HepG2 (cell line): Measurements from ENCODE around the gene EIF2B1. TPM values are rescaled to one million over a fixed set of nuclear protein-coding genes. Genes with fewer than 3 reads are reported as not detected.

Source experiments
- ATAC-seq: fragments of 200-7000 bp; cut with Tn5 transposase; 3 replicates; pipeline ENCODE4 v1.9.1; 2020; ENCODE audit warnings: mild to moderate bottlenecking, moderate library complexity
- BruUV-seq: library from RNA; stranded (reverse); fragments of 400-500 nt; replicated peaks from 2 replicates; lab custom pipeline; 2021; lab: Mats Ljungman, UMichigan
- CTCF ChIA-PET: fragments of 300-600 bp; formaldehyde crosslinking; extraction: SDS; loops from one replicate; lab custom pipeline; 2021; ENCODE audit warnings: low total read pairs, inconsistent platforms, low intra/inter-chr PET ratio; lab: Yijun Ruan, JAX
- POLR2A ChIA-PET: fragments of 350-600 bp; sonication (Branson Sonifier 250); formaldehyde crosslinking; loops from one replicate; lab custom pipeline; 2020; ENCODE audit warnings: antibody characterized with exemption, inconsistent platforms; lab: Yijun Ruan, JAX
- DNase-seq: peaks from one replicate; pipeline ENCODE4 v3.0.0-alpha.2; 2015; ENCODE audit warnings: low spot score
- FAIRE-seq: peaks from 3 replicates; lab custom pipeline; 2011; peaks lifted over from hg19 to GRCh38; lab: Jason Lieb, UNC
- H2AFZ ChIP-seq: one replicate; pipeline ENCODE4 v1.6.1; 2011; ENCODE audit warnings: low read length, inconsistent platforms
- H3K27ac ChIP-seq: fragments of 300-600 bp; 3 replicates; pipeline ENCODE4 v1.8.0; 2011; ENCODE audit warnings: mixed run types, mild to moderate bottlenecking, mixed read lengths, low read length, inconsistent platforms; ENCODE audit not compliant: insufficient read depth; ENCODE audit errors: extremely low read length
- H3K27me3 ChIP-seq, 2 experiments: fragments of 200-600 bp in 1 of 2; 2 replicates in 1 of 2; 3 replicates in 1 of 2; pipeline versions ENCODE4 v1.6.0 to v1.8.0; 2011; ENCODE audit warnings: low read length in 2 of 2, mild to moderate bottlenecking in 2 of 2, moderate library complexity in 2 of 2, inconsistent platforms in 1 of 2; ENCODE audit not compliant: insufficient read depth in 2 of 2, control insufficient read depth in 1 of 2
- H3K36me3 ChIP-seq, 2 experiments: fragments of 200-600 bp in 1 of 2; replicated peaks in 1 of 2; 2 replicates in 1 of 2; 3 replicates in 1 of 2; pipeline versions ENCODE4 v1.5.1 to v1.8.0; 2011; ENCODE audit warnings: low read length in 2 of 2, inconsistent platforms in 1 of 2; ENCODE audit not compliant: insufficient read depth in 2 of 2, control insufficient read depth in 1 of 2
- H3K4me1 ChIP-seq: 2 replicates; pipeline ENCODE4 v1.5.1; 2012; ENCODE audit warnings: low read length, inconsistent platforms; ENCODE audit not compliant: insufficient read depth
- H3K4me2 ChIP-seq: 2 replicates; pipeline ENCODE4 v1.6.0; 2011; ENCODE audit warnings: low read depth, low read length, inconsistent platforms
- H3K4me3 ChIP-seq, 3 experiments: fragments of 200-600 bp in 1 of 3; sonication (generic), shearing (Covaris generic) in 1 of 3; replicated peaks in 1 of 3; 2 replicates each; pipeline ENCODE4 v1.5.1; 2011 to 2016; ENCODE audit warnings: low read length in 3 of 3, inconsistent platforms in 2 of 3, low read depth in 2 of 3, mild to moderate bottlenecking in 2 of 3, control low read depth in 1 of 3, mixed read lengths in 1 of 3; ENCODE audit not compliant: insufficient read depth in 1 of 3
- H3K79me2 ChIP-seq: one replicate; pipeline ENCODE4 v1.6.1; 2011; ENCODE audit warnings: low read length, inconsistent platforms; ENCODE audit not compliant: insufficient read depth
- H3K9ac ChIP-seq: 2 replicates; pipeline ENCODE4 v1.6.0; 2011; ENCODE audit warnings: mild to moderate bottlenecking, low read depth, low read length, inconsistent platforms; ENCODE audit not compliant: insufficient read depth
- H3K9me3 ChIP-seq: 2 replicates; pipeline ENCODE4 v1.5.1; 2012; ENCODE audit warnings: mild to moderate bottlenecking, low read length
- H4K20me1 ChIP-seq: 2 replicates; pipeline ENCODE4 v1.6.0; 2011; ENCODE audit warnings: inconsistent platforms, mild to moderate bottlenecking, low read length, moderate library complexity; ENCODE audit not compliant: insufficient read depth
- CENPT ChIP-seq: sonication (generic); formaldehyde crosslinking; IDR thresholded peaks from 2 replicates; pipeline ENCODE4 v1.8.0; 2022; ENCODE audit warnings: low read depth, mild to moderate bottlenecking, moderate library complexity, missing genetic modification reagents
- CREM ChIP-seq, 2 experiments: sonication (generic) in 1 of 2; formaldehyde crosslinking in 1 of 2; IDR thresholded peaks; 2 replicates each; pipeline versions ENCODE4 v1.4.0 to v1.6.1; 2016 to 2020; ENCODE audit warnings: antibody characterized with exemption in 1 of 2, mild to moderate bottlenecking in 1 of 2, missing genetic modification reagents in 1 of 2
- HNF1A ChIP-seq, 2 experiments: sonication (generic) in 1 of 2; formaldehyde crosslinking in 1 of 2; IDR thresholded peaks; 2 replicates each; pipeline versions ENCODE4 v1.4.0 to v1.6.1; 2016 to 2020; ENCODE audit warnings: borderline replicate concordance in 1 of 2, low read depth in 1 of 2, mild to moderate bottlenecking in 1 of 2, missing genetic modification reagents in 1 of 2
- KDM5B ChIP-seq: sonication (generic); formaldehyde crosslinking; IDR thresholded peaks from 2 replicates; pipeline ENCODE4 v1.4.0; 2020; ENCODE audit warnings: missing genetic modification reagents, mild to moderate bottlenecking, borderline replicate concordance
- MEIS1 ChIP-seq: sonication (generic); formaldehyde crosslinking; IDR thresholded peaks from 2 replicates; pipeline ENCODE4 v1.9.0; 2021; ENCODE audit warnings: mild to moderate bottlenecking, missing genetic modification reagents, moderate library complexity, borderline replicate concordance
- NFIB ChIP-seq: sonication (generic); formaldehyde crosslinking; IDR thresholded peaks from 2 replicates; pipeline ENCODE4 v1.9.0; 2021; ENCODE audit warnings: missing genetic modification reagents, mild to moderate bottlenecking, borderline replicate concordance
- ZNF142 ChIP-seq: sonication (generic); formaldehyde crosslinking; IDR thresholded peaks from 2 replicates; pipeline ENCODE4 v1.4.0; 2020; ENCODE audit warnings: missing genetic modification reagents
- ZNF354B ChIP-seq: sonication (generic); formaldehyde crosslinking; IDR thresholded peaks from 2 replicates; pipeline ENCODE4 v1.8.0; 2022; ENCODE audit warnings: mild to moderate bottlenecking, missing genetic modification reagents
- ZNF563 ChIP-seq: sonication (generic); formaldehyde crosslinking; IDR thresholded peaks from 2 replicates; pipeline ENCODE4 v1.8.0; 2022; ENCODE audit warnings: mild to moderate bottlenecking, moderate library complexity, missing genetic modification reagents
- WGBS: methylation state at CpG from one replicate; pipeline ENCODE4 v1.1.6; 2017; ENCODE audit warnings: low lambda C conversion rate; 5-methylcytosine and 5-hydroxymethylcytosine counted together
- in situ Hi-C: cut with HindIII; loops from 2 replicates; pipeline ENCODE4 v1.10.0; 2017; ENCODE audit warnings: low pct_unique_long_range_greater_than_20kb; ENCODE audit not compliant: extremely low pct_ligation_motif_present
- intact Hi-C: fragments of 100-400 bp; cut with micrococcal nuclease; formaldehyde crosslinking; loops from one replicate; pipeline ENCODE4 v1.10.0; 2022; ENCODE audit not compliant: unreplicated experiment
- polyA plus RNA-seq, 8 experiments: library from polyadenylated mRNA; depleted of rRNA in 3 of 8; stranded (reverse) in 7 of 8; unstranded in 1 of 8; fragments of >200 nt; fragmentation: Illumina TruSeq in 4 of 8; extraction: Trizol in 4 of 8; gene quantifications; 2 replicates each; pipeline versions ENCODE4 v1.2.1 to v1.2.3, GENCODE V29; 2011 to 2016; ENCODE audit warnings: low read depth in 4 of 8, missing spikeins in 1 of 8, mixed read lengths in 1 of 8; ENCODE audit not compliant: insufficient read depth in 1 of 8
- total RNA-seq, 5 experiments: library from RNA; depleted of rRNA; stranded (reverse); fragments of >200 nt; fragmentation: Illumina TruSeq; extraction: Trizol; gene quantifications; 2 replicates each; pipeline ENCODE4 v1.2.3, GENCODE V29; 2016; ENCODE audit warnings: low read depth in 1 of 5

Gene EIF2B1
- total and polyA plus RNA-seq, 2 of the 13 experiments (the other 11 are each of a cell fraction or from before 2014, with no cell fraction given) = 18.7 to 37.4 TPM

DNA sequence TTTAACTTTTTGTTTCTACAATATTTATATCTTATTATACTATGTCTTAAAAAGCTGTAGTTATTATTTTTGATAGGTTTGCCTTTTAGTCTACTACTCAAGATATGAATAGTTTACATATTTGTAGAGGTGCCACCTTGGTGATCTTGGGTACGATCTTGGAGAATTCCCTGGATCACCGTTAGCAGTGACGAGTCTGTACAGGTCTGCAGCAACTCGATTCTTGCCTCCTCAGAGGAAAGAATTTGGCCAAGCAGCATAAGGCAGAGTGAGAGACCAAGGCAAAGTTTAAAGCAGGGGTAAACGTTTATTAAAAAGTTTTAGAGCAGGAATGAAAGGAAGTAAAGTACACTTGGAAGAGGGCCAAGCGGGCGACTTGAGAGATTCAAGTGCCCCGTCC is 34.3 kb upstream of the EIF2B1 start (continued):
- TF ChIP-seq NFIB (CRISPR knock-in tag) (no peak), HNF1A (IDR thresholded peaks at IDR 0.05; ENCODE audit: low read depth) (no peak), HNF1A (CRISPR knock-in tag; IDR thresholded peaks at IDR 0.05; ENCODE audit: borderline replicate concordance) (no peak), ZNF354B (CRISPR knock-in tag) (no peak), CENPT (CRISPR knock-in tag) (no peak), ZNF563 (no peak)

GRCh38 chr12:123659996-123660727 is 26.7 kb upstream of the EIF2B1 start:
- no peak overlapping the region for H3K27ac ChIP-seq
- H3K4me1 ChIP-seq = no peaks in the 10 kb centered on the region
- no peak overlapping the region for H3K9ac ChIP-seq
- ATAC-seq = no peak
- no peak overlapping the region for H2AFZ ChIP-seq
- H3K4me2 ChIP-seq = no peak overlapping the region
- 98% methylated on average over 5 of the region's 5 CpGs for WGBS
- no peak for FAIRE-seq
- no TSS peak for BruUV-seq
- no peaks in the 10 kb centered on the region for H3K9me3 ChIP-seq
- no peaks in the 10 kb centered on the region for H3K79me2 ChIP-seq
- CTCF ChIA-PET = no interaction called here
- DNase-seq = no peak
- H3K4me3 ChIP-seq = no peak overlapping the region
- no peaks in the 10 kb centered on the region for H3K27me3 ChIP-seq
- no peaks in the 10 kb centered on the region for H4K20me1 ChIP-seq
- POLR2A ChIA-PET = interaction anchor here (1.4 kb wide), 1 partner anchor 52 kb away, joined by 6 read pairs; the partner anchor contains the start of gene ATP6V0A2
- H3K36me3 ChIP-seq = peaks cover 2 to 33% of the 10 kb centered on the region in 2 experiments; a peak in 4 of 5 replicates
- intact Hi-C loops = no loop called here
- in situ Hi-C loops = no loop called here
- no peak for TF ChIP-seq ZNF142
- TF ChIP-seq NFIB (CRISPR knock-in tag) = no peak
- no peak for TF ChIP-seq KDM5B (CRISPR knock-in tag)
- no peak for TF ChIP-seq CREM (IDR thresholded peaks at IDR 0.05)
- TF ChIP-seq CREM (CRISPR knock-in tag; IDR thresholded peaks at IDR 0.05) = no peak
- TF ChIP-seq MEIS1 (CRISPR knock-in tag) = no peak
